Measurements from ENCODE around the gene TRIM14. TPM values are rescaled to one million over a fixed set of nuclear protein-coding genes. Genes with fewer than 3 reads are reported as not detected.
"Not testable (repeated sequence)": the region's sequence is repeated elsewhere in the genome, so short reads cannot be mapped to it uniquely, and the experiment has no call there.

The TRIM14 gene
- total RNA-seq, 1 experiment from 2014 or later, result 11.9 TPM

DNA sequence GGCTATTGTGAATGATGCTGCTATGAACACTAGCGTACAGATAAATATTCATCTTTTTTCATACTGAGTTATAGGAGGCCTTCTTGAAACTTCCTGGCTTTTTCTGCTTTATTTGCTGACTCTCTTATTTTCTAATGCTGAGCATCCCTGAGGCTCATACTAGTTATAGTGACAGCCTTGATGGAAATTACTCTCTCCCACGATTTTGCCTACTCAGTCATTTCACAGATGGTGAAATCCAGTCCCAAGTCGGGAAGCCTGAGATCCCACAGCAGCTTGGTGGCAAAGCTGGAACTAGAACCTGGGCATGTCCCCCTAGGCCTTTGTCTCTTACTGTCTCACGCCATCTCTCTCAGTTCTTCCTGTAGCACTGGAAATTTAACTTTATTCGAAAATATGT is 40.1 kb downstream of the TRIM14 start:
- Mint-ChIP-seq H3K4me3 (no peak overlapping the region), H3K36me3 (peaks cover 42% of the 10 kb centered on the region), H3K27me3 (ENCODE audit: low read depth) (no peaks in the 10 kb centered on the region), H3K9me3 (no peaks in the 10 kb centered on the region), H3K27ac (0 out of 2 replicates have a peak overlapping the region, but pooled peaks have one; percentile 2), H3K4me1 (peaks cover 32% of the 10 kb centered on the region)
- ATAC-seq, result no peak
- TF ChIP-seq NR2C2 (CRISPR knock-in tag; IDR thresholded peaks at IDR 0.05) (no peak), FOXJ3 (CRISPR knock-in tag; IDR thresholded peaks at IDR 0.05; ENCODE audit: borderline replicate concordance) (no peak), KAT7 (CRISPR knock-in tag; IDR thresholded peaks at IDR 0.05; ENCODE audit: borderline replicate concordance) (no peak), ESRRA (CRISPR knock-in tag; IDR thresholded peaks at IDR 0.05; ENCODE audit: borderline replicate concordance) (no peak), TCF7 (CRISPR knock-in tag; IDR thresholded peaks at IDR 0.05; ENCODE audit: low read depth) (no peak)
- TF ChIP-seq, protein P1, sequence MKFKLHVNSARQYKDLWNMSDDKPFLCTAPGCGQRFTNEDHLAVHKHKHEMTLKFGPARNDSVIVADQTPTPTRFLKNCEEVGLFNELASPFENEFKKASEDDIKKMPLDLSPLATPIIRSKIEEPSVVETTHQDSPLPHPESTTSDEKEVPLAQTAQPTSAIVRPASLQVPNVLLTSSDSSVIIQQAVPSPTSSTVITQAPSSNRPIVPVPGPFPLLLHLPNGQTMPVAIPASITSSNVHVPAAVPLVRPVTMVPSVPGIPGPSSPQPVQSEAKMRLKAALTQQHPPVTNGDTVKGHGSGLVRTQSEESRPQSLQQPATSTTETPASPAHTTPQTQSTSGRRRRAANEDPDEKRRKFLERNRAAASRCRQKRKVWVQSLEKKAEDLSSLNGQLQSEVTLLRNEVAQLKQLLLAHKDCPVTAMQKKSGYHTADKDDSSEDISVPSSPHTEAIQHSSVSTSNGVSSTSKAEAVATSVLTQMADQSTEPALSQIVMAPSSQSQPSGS (CRISPR knock-in tag; IDR thresholded peaks at IDR 0.05; ENCODE audit: borderline replicate concordance, low read depth), result no peak
- TF ChIP-seq, protein P2, sequence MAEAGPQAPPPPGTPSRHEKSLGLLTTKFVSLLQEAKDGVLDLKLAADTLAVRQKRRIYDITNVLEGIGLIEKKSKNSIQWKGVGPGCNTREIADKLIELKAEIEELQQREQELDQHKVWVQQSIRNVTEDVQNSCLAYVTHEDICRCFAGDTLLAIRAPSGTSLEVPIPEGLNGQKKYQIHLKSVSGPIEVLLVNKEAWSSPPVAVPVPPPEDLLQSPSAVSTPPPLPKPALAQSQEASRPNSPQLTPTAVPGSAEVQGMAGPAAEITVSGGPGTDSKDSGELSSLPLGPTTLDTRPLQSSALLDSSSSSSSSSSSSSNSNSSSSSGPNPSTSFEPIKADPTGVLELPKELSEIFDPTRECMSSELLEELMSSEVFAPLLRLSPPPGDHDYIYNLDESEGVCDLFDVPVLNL (CRISPR knock-in tag; IDR thresholded peaks at IDR 0.05; ENCODE audit: borderline replicate concordance, low read depth), result no peak
- ChIA-PET CTCF (no interaction called here), POLR2A (interaction anchor here (0.7 kb wide), 1 partner anchor 236 kb away, joined by 5 read pairs; no protein-coding TSS in a partner anchor)
- DNase-seq (ENCODE audit: low spot score), result no peak

DNA sequence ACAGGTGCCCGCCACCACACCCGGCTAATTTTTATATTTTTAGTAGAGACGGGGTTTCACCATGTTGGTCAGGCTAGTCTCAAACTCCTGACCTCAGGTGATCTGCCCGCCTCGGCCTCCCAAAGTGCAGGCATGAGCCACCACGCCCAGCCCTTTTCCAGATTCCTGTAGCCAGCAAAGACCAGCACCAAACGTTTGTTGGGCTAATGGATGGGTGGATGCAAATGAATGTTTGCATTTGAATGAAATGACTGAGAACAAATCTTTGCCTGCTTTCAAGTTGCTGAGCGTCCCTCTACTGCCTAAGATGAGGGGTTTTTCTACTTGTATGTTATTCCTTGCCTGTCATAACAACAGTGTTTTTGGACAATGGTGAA is 42.5 kb downstream of the TRIM14 start:
- H3K27me3 Mint-ChIP-seq (ENCODE audit: low read depth); H3K27ac Mint-ChIP-seq; H3K9me3 Mint-ChIP-seq; POLR2A ChIA-PET: not testable (repeated sequence)
- peaks cover 22% of the 10 kb centered on the region for H3K36me3 Mint-ChIP-seq
- CTCF ChIA-PET, result interaction anchor here (0.7 kb wide), 1 partner anchor 164 kb away, joined by 3 read pairs; no protein-coding TSS in a partner anchor
- DNase-seq (ENCODE audit: low spot score) (peak; percentile 43), ATAC-seq (peak; percentile 68)
- peak; percentile 25; the same call in 1 of the 2 replicates for TF ChIP-seq ETV6 (CRISPR knock-in tag; IDR thresholded peaks at IDR 0.05)
- H3K4me3 Mint-ChIP-seq, result peak overlapping the region; percentile 18; the same call in 1 of the 2 replicates
- H3K4me1 Mint-ChIP-seq, result peaks cover 32% of the 10 kb centered on the region

DNA sequence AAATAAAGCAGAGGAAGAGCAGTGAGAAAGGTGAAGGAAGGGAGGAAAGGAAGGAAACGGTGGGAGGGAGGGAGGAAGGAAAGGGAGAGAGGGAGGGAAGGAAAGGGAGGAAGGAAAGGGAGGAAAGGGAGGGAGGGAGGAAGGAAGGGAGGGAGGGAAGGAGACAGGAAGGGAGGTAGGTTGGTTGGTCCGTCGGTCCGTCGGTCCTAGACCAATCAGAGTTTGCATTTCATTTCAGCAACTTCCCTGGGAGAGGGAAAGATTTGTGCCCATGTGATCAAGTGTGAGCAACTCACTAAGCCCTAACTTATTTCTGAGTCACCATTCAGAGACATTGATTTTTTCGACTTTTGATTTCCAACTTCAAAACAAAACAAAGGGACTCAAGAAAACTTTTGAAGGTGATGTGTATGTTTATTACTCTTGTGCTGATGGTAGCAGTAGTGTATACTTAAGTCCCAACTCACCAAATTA is 43.7 kb downstream of the TRIM14 start:
- no peak overlapping the region for H3K27ac Mint-ChIP-seq
- ATAC-seq (peak; percentile 16; the same call in 1 of the 2 replicates), DNase-seq (ENCODE audit: low spot score) (no peak)

DNA sequence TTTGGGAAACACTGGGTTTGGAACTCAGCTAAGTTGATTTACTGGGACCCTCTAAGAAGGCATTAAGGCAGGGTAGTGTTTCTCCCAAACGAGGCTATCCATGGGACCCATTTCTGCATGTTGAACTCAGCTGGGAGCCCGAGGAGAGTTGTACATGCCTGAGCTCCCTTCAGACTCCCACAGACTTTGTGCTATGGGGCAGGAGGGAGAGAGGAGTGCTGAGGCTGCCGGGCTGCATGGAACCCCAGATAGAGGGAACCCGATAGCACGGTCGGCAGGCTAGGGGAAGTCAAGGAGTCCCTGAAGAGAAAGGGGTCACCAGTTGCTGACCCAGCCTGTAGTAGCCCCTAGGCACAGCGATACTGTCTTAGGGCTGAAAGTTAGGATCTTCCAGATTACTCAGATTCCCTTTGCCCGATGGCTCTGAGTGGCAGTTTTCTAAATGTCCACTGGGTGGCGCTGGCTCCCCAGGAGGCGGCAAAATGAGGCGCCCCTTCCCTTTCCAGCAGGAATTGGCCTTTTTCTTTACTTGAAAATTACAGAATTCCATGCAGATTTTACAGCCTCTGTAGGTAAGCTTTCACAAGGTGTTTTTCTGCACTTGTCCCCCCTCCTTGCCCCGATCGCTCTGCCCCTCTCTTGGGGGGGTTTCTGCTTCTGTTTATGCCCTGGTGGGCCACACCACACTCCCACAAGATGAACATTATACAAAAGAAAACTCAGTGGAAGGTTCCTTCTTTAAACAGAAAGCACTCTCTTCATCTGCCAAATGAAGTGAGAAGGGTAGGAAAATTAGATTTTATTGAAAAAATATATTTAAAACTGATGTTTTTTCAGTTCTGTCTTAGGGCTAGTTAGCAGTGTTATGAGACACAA is 44.7 kb downstream of the TRIM14 start:
- CTCF ChIA-PET, result interaction anchor here (0.6 to 2.8 kb wide), 32 partner anchors 10 to 701 kb away, joined by 3 to 19 read pairs (median 4); partner anchors contain the start of genes ANP32B, CORO2A, NANS and TBC1D2
- H3K9me3 Mint-ChIP-seq, result no peaks in the 10 kb centered on the region
- TF ChIP-seq, protein P3, sequence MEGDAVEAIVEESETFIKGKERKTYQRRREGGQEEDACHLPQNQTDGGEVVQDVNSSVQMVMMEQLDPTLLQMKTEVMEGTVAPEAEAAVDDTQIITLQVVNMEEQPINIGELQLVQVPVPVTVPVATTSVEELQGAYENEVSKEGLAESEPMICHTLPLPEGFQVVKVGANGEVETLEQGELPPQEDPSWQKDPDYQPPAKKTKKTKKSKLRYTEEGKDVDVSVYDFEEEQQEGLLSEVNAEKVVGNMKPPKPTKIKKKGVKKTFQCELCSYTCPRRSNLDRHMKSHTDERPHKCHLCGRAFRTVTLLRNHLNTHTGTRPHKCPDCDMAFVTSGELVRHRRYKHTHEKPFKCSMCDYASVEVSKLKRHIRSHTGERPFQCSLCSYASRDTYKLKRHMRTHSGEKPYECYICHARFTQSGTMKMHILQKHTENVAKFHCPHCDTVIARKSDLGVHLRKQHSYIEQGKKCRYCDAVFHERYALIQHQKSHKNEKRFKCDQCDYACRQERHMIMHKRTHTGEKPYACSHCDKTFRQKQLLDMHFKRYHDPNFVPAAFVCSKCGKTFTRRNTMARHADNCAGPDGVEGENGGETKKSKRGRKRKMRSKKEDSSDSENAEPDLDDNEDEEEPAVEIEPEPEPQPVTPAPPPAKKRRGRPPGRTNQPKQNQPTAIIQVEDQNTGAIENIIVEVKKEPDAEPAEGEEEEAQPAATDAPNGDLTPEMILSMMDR (IDR thresholded peaks at IDR 0.05), result peak; percentile 96
- TF ChIP-seq, protein P4, sequence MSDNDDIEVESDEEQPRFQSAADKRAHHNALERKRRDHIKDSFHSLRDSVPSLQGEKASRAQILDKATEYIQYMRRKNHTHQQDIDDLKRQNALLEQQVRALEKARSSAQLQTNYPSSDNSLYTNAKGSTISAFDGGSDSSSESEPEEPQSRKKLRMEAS (CRISPR knock-in tag; IDR thresholded peaks at IDR 0.05), result 0 out of 2 replicates have a peak, but pooled peaks have one; percentile 17
- TF ChIP-seq ATF1 (CRISPR knock-in tag; IDR thresholded peaks at IDR 0.05), result no peak
- peak; percentile 73 for ATAC-seq
- DNase-seq (ENCODE audit: low spot score), result peak; percentile 83
- no peak overlapping the region for H3K4me3 Mint-ChIP-seq
- peak overlapping the region; percentile 57 for H3K27ac Mint-ChIP-seq
- H3K36me3 Mint-ChIP-seq, result peaks cover 9% of the 10 kb centered on the region
- peaks cover 32% of the 10 kb centered on the region for H3K4me1 Mint-ChIP-seq
- no peaks in the 10 kb centered on the region for H3K27me3 Mint-ChIP-seq (ENCODE audit: low read depth)
- POLR2A ChIA-PET, result no interaction called here

More for the DNA sequence above, 43.7 kb downstream of the TRIM14 start:
- Mint-ChIP-seq H3K9me3 (no peaks in the 10 kb centered on the region), H3K4me3 (no peak overlapping the region), H3K36me3 (peaks cover 13% of the 10 kb centered on the region), H3K4me1 (peaks cover 32% of the 10 kb centered on the region), H3K27me3 (ENCODE audit: low read depth) (no peaks in the 10 kb centered on the region)
- ChIA-PET CTCF (interaction anchor here (1.4 to 2.8 kb wide), 3 partner anchors 18 to 240 kb away, joined by 3 to 19 read pairs (median 3); partner anchors contain the start of gene NANS), POLR2A (no interaction called here)
- TF ChIP-seq, protein P5, sequence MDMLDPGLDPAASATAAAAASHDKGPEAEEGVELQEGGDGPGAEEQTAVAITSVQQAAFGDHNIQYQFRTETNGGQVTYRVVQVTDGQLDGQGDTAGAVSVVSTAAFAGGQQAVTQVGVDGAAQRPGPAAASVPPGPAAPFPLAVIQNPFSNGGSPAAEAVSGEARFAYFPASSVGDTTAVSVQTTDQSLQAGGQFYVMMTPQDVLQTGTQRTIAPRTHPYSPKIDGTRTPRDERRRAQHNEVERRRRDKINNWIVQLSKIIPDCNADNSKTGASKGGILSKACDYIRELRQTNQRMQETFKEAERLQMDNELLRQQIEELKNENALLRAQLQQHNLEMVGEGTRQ (CRISPR knock-in tag; IDR thresholded peaks at IDR 0.05), result peak; percentile 44; the same call in 1 of the 2 replicates
- TF ChIP-seq OVOL2 (CRISPR knock-in tag; IDR thresholded peaks at IDR 0.05; ENCODE audit: borderline replicate concordance), result no peak

Data from WTC11 (cell line).